ENCODE data around the gene NAA20.

NAA20 gene

GRCh38 chr20:20017001-20017843 lies at the start of gene NAA20:
NAA20 (plus strand) TSS chr20:20017362; CDS start chr20:20017397, 35 bp downstream.
- DNase-seq (ENCODE audit: low read depth) = peak; percentile 84

- no peak for DNase-seq (ENCODE audit: low read depth)
These were observed 49.7 kb upstream of the NAA20 start for GRCh38 chr20:19967445-19967844.

GRCh38 chr20:19968028-19968427 lies 49.1 kb upstream of the NAA20 start:
- no peak for DNase-seq (ENCODE audit: low read depth)

GRCh38 chr20:19968466-19969073 lies 48.6 kb upstream of the NAA20 start:
- no peak for DNase-seq (ENCODE audit: low read depth)

- no peak for DNase-seq (ENCODE audit: low read depth)
These were observed 48.1 kb upstream of the NAA20 start for GRCh38 chr20:19969106-19969505.

- no peak for DNase-seq (ENCODE audit: low read depth)
These were observed 47.5 kb upstream of the NAA20 start for GRCh38 chr20:19969507-19970255.

GRCh38 chr20:19970256-19970765 lies 46.9 kb upstream of the NAA20 start:
- no peak for DNase-seq (ENCODE audit: low read depth)

GRCh38 chr20:19971116-19971515 lies 46.0 kb upstream of the NAA20 start:
- DNase-seq (ENCODE audit: low read depth) = no peak

GRCh38 chr20:19973961-19974629 lies 43.1 kb upstream of the NAA20 start:
- DNase-seq (ENCODE audit: low read depth) = no peak

- no peak for DNase-seq (ENCODE audit: low read depth)
These were observed 42.3 kb upstream of the NAA20 start for GRCh38 chr20:19974630-19975435.

GRCh38 chr20:19975436-19975799 lies 41.7 kb upstream of the NAA20 start:
- no peak for DNase-seq (ENCODE audit: low read depth)

GRCh38 chr20:19975901-19976300 lies 41.3 kb upstream of the NAA20 start:
- no peak for DNase-seq (ENCODE audit: low read depth)

GRCh38 chr20:19976595-19977372 lies 40.4 kb upstream of the NAA20 start:
- DNase-seq (ENCODE audit: low read depth) = no peak

- DNase-seq (ENCODE audit: low read depth) = no peak
These were observed 39.8 kb upstream of the NAA20 start for GRCh38 chr20:19977373-19977770.

GRCh38 chr20:19978511-19979210 lies 38.5 kb upstream of the NAA20 start:
- no peak for DNase-seq (ENCODE audit: low read depth)

- DNase-seq (ENCODE audit: low read depth) = no peak
These were observed 36.1 kb upstream of the NAA20 start for GRCh38 chr20:19981031-19981451.

GRCh38 chr20:19986419-19986818 lies 30.7 kb upstream of the NAA20 start:
- DNase-seq (ENCODE audit: low read depth) = no peak

- DNase-seq (ENCODE audit: low read depth) = no peak
These were observed 30.1 kb upstream of the NAA20 start for GRCh38 chr20:19987046-19987445.

GRCh38 chr20:19990850-19991249 lies 26.3 kb upstream of the NAA20 start:
- no peak for DNase-seq (ENCODE audit: low read depth)

- DNase-seq (ENCODE audit: low read depth) = no peak
These were observed 25.9 kb upstream of the NAA20 start for GRCh38 chr20:19991308-19991707.
